ENCODE results near the gene STRC.
"Not testable (repeated sequence)": the region's sequence is repeated elsewhere in the genome, so short reads cannot be mapped to it uniquely, and the experiment has no call there.

The STRC gene

DNA sequence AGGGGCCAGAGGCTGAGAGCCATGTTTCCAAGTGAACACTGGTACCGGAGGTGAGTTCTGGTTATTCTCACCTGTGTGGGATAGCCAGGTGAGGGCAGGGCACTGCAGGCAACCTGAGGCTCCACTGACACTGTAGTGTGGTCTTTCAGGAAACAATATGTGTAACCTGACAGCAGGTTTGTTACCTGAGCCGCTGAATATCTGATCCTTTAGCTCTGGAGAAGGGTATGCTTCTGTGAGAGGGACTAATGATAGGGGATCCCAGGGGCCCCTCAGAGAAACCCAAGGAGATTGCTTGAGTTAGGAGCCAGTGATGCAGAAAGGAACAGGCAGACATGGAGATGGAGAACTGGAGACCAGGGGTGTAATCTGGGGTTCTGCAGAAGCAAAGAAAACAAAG lies at the start of gene STRC:
Gene STRC (minus strand): TSS at position 101 of the 400 bp plus-strand sequence. CDS start 78 bp downstream, at position 23.
- not testable (repeated sequence) for DNase-seq

DNA sequence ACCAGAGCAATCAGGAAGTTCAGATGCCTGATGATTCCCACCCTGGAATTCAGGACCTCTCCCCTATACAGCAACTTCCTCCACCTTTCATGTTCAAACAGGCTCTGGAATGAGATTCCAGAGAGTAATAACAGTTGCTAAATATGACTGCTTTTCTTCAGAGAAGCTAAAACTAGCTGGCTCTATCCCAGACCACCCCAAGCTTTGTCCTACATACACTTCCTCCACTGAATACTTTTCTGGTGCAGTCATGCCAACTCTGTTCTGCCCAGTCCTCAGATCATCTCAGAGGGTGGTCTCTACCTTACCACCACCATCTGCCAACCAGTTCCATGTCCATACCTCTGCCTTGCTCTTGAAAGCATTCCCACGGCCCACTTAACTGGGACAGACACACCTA lies 47.6 kb upstream of the STRC start:
- DNase-seq = not testable (repeated sequence)

DNA sequence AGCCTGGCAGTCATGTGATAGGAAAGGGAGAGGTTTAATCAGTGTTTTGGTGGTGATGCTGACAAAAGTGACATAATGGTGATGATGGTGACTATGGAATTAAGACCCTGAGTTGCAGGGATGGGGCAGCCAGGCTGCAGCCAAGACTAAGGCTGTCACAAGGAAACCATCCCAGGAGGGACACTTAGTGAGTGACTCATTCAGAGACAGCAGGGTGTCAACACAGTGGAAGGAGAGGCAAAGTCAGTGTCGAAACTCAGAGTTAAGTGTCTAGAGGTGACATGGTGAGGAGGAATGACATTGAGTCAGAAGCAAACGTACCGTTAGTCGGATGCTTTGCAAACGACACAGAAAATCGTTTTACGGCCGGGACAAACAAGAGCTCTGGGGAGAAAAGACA lies 44.7 kb upstream of the STRC start:
- not testable (repeated sequence) for DNase-seq

DNA sequence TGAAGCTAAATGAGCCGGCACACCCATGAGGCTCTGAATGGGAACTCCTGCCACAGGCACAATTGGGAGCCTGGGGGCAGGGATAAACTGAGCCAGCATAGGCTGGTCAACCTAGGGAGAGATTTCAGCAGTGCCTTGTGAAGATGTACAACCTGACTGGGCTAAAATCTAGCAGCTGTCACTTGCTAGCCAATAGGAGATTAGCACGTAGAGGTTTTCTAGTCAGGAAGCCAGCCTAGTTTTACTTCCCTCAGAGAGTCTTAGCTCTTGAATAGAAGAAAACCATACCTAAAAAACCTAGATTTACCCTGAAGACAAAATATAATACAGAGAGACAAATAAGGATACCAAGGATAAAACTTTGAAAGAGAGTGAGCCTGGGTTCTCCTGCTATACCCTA lies 43.7 kb upstream of the STRC start:
- DNase-seq = not testable (repeated sequence)

DNA sequence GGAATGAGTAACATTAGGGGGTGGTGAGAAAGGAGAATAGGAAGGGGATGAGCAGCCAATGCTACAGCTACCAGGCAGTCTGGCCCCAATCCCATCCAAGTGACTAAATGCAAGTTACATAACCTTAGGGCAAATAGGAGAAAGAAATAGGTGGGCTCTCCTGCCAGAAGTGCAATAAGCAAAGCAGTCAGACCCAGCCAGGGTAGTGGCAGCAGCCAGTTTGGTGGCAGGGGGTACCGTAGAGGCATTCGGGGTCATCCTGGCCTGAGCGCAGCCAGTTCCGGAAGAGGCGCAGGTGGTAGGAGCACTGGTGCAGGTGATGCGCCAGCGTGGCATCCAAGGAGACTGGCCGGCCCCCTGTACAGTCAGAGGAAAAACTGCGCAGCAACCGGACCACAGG lies 41.1 kb upstream of the STRC start:
- not testable (repeated sequence) for DNase-seq

DNA sequence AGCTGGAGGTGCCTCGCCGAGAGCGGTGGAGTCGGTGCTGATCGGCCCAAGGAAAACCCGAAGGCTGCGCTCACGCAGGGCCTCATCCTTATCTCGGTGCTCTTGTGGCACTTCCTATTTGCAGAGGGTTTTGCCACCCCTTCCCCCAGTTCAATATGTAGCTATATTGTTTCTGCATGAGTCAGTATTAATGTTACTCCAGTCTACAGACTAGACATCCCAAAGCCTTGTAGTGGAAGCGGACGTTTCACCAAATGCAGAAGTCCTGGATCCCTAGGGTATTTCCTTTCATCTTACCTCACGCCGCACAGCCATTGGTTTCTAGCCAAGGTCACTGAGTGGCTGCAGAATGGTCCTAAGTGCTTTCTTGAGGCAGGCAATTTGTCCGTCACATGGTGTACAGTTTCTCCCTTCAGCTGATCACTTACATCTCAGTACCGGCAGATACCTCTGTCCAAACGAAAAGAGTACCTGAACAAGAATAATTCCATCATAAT lies 30.9 kb upstream of the STRC start:
- not testable (repeated sequence) for DNase-seq

DNA sequence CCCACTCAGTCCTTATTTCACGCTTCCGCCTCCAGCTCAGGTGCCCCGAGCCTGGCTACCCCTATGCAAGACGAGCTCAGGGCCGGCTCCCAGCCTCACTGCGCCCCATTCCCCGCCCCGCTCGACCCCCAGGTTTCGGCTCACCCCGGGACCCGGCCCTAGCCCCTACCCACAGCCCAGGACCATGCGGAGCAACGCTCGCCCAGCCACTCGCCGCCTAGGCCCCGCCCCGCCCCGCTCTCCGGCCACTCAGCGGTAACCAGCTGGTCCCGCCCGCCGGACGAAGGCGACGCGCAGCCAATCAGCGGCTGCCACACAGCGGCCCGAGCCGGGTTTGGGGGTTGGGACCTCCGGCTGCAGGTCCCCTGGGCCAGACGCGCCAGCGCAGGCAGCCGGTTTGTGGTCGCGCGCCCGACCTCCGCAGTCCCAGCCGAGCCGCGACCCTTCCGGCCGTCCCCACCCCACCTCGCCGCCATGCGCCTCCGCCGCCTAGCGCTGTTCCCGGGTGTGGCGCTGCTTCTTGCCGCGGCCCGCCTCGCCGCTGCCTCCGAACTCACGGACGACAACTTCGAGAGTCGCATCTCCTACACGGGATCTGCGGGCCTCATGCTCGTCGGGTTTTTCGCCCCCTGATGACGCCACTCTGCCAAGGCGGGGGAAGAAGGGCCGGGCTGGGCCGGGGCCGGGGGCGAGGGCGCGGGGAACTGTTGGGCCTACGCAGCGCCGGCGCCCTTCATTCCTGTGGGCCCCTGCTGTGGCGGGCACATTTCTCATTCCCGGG lies 30.2 kb upstream of the STRC start, which contains the start of gene CATSPER2:
Gene CATSPER2 (minus strand): TSS at position 196 of the 781 bp plus-strand sequence. CDS start 783 bp downstream, outside the sequence.
- no peak for DNase-seq

DNA sequence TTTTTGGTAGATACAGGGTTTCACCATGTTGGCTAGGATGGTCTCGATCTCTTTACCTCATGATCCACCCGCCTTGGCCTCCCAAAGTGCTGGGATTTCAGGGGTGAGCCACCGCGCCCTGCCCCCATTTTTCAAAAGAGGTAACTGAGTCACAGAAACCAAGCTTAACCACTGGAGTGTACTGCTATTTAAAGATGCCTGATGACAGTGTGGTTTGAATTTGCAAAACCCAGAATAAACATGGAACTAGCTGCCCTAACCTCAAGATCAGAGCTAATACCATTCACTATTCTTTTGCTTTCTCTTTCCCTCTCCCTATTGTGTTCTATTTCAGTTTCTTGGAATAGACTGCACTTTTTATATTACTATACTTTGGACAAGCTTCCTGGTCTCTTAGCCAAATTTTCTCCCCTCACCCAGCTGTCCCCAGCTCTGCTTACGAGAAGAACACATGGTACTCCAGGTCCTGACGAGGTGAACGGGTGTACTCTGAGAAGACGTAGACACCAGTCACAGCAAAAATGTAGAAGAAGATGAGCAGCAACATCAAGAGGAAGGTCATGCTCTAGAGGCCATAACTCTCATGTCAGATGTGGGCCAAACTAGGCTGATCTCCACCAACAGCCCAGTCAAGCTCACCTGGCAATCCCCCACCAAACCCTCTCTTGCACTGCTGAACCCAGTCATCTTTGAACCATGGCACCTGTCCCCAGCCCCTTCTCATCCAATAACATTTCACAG lies 20.0 kb upstream of the STRC start:
- DNase-seq = not testable (repeated sequence)

DNA sequence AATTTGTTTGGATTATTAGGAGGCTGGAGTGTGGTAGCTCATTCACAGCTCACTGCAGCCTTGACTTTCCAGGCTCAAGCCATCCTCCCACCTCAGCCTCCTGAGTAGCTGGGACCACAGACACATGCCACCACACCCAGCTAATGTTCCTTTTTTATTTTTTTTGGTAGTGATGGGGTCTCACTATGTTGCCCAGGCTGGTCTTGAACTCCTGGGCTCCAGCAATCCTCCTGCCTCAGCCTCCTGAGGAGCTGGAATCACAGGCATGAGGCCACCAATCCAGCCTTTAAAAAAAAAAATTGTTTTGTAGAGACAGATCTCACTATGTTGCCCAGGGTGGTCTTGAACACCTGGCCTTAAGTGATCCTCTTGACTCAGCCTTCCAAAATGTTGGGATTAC lies 8.3 kb upstream of the STRC start:
- not testable (repeated sequence) for DNase-seq

DNA sequence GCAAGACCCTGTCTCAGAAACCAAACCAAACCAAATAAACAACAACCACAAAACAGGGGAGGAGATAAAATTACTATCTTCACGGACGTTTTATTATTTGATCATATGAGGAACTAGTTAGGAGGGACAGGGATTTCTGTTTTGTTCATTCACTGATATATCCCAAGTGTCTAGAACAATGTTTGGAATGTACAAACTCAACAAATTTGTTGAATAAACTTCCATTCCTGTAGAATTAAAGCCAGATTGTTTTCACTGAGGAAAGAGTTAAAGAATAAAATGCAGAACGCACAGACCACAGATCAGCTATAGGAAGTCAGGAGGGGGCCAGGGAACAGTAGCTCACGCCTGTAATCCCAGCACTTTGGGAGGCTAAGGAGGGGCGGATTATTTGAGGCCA lies 6.5 kb upstream of the STRC start:
- no peak for DNase-seq

DNA sequence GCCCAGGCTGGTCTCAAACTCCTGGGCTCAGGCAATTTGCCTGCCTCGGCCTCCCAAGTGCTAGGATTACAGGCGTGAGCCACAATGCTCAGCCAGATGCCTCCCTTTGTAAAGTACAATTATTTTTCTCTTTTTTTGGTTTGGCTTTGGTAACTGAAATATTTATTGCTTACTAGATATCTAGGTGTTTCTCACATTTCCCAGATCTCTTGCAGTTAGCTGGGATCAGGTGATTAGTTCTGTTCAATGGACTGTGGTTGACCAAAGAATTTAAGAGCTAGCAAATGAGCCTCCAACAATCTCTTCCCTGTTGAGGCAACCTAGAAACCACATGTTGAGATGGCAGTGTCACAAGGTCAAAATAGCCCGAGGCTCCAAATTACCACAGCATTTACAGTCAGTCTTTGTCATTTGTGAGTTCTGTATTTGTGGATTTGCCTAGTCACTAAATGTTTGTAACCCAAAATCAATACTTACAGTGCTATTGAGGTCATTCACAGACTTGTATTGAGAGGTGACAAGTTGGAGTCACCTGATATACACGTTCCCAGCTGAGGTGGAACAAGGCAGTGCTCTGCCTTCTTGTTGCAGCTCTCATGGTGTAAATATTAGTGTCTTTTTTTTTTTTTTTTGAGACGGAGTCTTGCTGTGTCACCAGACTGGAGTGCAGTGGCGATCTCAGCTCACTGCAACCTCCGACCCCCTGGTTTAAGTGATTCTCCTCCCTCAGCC lies 3.6 kb upstream of the STRC start:
- DNase-seq = not testable (repeated sequence)

DNA sequence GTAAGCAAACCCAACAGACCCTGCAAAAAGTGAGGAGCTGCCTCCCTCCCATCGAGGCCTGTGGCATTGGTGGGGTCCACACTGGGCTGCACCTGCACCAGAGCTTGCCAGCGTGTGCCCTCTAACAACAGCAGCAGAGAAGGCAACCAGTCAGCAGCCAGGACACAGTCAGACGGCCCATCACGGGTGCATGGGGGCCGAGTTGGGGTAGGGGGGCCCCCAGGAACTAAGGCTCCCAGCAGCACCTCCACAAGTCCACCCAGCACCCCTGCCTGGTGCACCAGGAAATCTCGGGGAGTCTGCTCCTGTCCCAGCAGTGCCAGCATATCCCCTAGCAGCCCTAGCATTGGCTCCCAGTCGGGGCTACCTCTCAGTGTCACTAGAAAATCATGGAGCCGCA lies 850 bp downstream of the STRC start:
- DNase-seq = not testable (repeated sequence)

DNA sequence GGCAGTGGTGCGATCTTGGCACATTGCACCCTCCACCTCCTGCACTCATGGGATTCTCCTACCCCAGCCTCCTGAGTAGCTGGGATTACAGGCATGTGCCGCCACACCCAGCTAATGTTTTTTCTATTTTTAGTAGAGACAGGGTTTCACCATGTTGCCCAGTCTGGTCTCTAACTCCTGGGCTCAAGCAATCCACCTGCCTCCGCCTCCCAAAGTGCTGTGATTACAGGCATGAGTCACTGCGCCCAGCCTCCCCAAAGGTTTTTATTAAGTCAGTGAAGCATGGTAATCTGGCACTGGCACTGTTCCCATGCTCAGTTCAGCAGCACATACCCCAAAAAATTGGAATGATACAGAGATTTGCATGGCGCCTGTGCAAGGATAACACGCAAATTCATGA lies 16.4 kb downstream of the STRC start:
- not testable (repeated sequence) for DNase-seq

DNA sequence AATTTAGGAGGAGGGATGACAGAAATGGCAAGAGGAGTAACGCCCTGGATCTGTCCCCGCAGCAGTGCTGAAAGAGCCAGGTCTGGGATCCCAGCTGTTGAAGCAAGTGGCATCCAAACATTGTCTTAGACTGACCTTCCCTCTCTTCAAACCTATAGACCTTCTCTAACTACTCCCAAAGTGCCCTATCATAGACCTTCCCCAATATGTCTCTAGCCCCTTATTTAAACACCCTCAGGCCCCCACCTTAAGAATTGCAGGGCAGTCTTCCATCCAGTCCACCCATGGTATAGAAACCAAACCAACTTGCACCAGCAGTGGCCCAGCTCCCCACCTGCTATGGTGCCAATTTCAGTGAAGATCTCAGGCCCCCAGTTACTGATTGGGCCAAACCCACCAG lies 18.4 kb downstream of the STRC start:
- not testable (repeated sequence) for DNase-seq

DNA sequence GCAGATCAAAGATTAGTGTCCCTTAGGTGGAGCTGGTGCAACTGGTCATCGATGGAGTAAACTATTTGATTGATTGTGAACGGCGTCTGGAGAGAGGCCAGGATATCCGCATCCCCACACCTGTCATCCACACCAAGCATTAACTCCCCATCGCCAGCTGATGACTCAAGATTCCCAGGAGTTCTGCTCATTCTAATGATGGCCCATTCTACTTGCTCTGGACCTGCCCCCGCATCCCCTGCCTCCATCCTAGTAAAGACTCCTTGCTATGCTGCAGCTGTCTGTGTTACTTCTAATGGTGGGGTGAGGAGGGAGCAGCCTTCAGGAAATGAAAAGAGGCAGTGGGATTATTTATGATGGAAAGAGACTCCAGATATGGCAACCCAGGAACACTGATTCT lies 19.5 kb downstream of the STRC start:
- DNase-seq = not testable (repeated sequence)

DNA sequence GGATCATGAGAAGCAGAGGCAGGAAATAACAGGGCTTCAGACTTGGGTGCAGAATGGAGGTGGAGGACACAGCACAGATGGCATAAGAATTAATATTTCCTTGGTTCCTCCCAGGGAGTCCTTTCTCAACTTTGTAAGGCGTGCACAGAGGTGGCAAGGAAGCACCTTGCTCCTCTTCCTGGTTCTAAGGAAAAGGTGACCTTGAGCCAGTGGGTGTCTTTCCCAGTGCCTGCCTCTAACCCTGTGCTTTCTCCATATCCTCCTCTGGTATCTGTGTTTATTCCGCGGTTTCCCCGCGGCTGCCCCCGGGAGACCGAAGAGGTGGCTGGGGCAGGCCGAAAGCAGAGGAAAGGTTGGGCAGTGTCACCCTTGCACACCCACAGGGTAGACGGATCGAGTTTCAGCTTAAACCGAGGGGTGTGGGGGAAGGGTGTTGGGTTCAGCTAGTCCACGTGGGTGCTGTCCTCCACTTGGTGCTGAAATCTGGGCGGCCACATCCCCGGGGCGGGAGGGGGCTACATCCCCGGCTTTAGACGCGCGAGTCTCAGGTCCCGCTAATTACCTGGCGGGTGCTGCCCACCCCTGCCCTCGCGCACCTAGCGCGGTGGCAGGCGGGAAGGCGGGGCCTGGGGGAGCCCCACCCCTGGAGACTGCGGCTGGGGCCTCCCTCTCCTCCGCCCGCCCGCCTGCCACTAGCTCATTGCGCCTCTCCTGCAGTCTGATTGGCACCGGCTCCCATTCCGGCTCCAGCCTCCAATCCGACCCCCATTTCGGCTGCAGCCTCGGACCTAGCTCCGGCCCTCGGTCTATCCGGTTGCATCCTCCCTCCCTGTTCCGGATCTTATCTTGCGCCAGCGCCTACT lies 25.0 kb downstream of the STRC start, which contains the start of gene CKMT1B:
Gene CKMT1B (plus strand): TSS at position 700 of the 863 bp plus-strand sequence. CDS start 192 bp downstream, outside the sequence.
- DNase-seq = not testable (repeated sequence)

DNA sequence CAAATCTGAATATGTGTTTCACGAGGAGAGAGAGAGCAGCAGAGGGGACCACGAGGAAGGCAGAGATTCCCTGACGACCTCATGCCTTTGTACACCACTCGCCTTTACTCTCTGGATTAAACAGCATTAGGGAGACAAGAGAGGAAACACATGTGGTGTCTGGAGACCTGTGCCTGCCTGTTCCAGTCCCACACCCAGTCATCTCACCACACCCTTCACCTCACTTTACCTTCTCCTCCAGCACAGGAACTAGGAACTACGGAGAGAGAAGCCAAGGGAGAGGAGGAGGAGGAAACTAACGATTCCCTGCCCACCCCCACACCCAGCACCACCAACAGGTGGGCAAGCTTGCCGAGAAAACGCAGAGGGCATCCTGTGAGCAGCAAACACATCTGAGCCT lies 25.8 kb downstream of the STRC start:
- not testable (repeated sequence) for DNase-seq

DNA sequence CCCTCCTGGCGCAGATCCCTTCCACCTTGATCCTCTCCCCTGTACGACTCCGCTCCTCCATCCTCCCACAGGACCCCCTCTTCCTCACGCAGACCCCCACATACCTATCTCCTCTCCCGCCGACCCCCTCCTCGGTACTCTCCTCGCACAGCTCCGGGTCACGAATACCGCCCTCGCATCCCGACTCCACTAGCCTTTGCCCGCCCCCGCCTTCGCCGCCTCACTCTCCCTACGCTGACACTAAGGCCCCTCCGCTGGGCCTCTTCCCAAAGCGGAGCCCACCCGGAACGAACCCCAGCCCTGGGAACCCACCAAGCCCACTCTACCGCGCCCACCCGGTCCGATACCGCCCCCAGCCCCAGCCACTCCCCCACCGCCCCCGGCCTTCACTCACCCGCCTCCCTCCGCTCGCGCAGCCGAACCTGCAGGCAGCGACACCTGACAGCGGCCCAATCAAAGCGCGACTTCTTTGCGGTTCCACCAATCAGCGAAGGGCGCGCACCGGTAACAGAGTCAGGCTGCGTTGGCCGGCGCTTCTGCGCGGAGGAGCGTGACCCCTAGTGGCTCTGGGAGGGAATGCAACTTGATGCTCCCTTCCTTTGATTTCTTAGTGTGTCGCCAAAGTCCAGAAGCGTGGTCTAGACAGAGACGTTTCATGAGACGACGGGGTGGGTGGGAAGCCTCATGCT lies 28.7 kb downstream of the STRC start, which contains the start of gene PPIP5K1:
Gene PPIP5K1 (minus strand): TSS at position 431 of the 689 bp plus-strand sequence. CDS start 5,704 bp downstream, outside the sequence.
- DNase-seq = not testable (repeated sequence)

DNA sequence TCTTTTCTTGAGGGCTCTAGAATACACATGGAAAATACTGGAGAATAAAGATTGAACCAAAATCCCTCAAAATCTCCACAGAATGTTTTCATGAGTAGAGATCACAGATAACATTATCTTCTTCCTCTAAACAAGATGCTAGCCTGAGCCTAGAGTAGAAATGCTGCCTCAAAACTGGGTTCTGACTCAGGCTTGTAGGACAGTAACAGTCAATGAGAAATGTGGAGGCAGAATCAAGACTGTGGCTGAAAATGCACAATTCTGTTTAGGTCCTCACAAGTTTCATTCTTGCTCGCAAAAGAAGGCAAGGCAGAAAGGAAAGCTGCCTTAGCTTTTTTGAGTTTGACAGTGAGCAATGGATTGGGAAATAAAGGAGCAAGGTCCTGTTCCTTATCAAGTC lies 44.0 kb downstream of the STRC start:
- not testable (repeated sequence) for DNase-seq

DNA sequence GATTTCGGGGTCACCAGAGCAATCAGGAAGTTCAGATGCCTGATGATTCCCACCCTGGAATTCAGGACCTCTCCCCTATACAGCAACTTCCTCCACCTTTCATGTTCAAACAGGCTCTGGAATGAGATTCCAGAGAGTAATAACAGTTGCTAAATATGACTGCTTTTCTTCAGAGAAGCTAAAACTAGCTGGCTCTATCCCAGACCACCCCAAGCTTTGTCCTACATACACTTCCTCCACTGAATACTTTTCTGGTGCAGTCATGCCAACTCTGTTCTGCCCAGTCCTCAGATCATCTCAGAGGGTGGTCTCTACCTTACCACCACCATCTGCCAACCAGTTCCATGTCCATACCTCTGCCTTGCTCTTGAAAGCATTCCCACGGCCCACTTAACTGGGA lies 52.0 kb downstream of the STRC start:
- DNase-seq = not testable (repeated sequence)

DNA sequence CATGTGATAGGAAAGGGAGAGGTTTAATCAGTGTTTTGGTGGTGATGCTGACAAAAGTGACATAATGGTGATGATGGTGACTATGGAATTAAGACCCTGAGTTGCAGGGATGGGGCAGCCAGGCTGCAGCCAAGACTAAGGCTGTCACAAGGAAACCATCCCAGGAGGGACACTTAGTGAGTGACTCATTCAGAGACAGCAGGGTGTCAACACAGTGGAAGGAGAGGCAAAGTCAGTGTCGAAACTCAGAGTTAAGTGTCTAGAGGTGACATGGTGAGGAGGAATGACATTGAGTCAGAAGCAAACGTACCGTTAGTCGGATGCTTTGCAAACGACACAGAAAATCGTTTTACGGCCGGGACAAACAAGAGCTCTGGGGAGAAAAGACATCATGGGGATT lies 54.8 kb downstream of the STRC start:
- DNase-seq = not testable (repeated sequence)
